ENCODE results near the gene DPEP1.

DPEP1 gene

DNA sequence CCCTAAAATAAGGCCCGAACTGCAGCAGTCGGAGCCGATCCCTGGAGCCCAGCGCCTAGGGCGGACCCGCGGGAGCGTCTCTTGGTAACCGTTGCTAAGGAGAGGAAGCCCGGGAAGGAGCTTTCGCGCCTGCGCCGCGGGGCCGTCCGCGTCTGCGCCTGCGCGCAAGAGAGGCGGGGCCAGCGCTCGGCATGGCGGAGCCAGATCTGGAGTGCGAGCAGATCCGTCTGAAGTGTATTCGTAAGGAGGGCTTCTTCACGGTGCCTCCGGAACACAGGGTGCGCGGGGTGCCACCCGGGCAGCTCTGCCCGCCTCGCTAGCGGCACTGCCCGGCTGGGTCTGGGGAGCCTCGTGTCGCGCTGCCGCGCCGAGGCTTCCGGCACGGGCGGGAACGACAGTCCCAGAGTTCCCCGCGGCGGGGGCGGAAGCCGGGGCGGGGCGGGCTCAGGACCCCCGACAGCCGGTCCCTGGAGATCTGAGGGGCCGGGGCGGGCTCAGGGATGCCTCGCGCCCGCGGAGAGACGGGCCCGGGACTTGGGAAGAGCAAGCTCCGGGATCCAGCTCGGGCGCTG is 73.2 kb downstream of the DPEP1 start, which contains the start of gene CDK10:
TSS of gene CDK10 (plus strand) at position 170 of the 572 bp plus-strand sequence. CDS start at position 192, 22 bp downstream.
- peak within 1 kb of the TSS; percentile 83 for H3K9ac ChIP-seq (ENCODE audit: low read length)
- H3K4me3 ChIP-seq (ENCODE audit: low read length), result peak within 1 kb of the TSS; percentile 75
- TF ChIP-seq, protein P1, sequence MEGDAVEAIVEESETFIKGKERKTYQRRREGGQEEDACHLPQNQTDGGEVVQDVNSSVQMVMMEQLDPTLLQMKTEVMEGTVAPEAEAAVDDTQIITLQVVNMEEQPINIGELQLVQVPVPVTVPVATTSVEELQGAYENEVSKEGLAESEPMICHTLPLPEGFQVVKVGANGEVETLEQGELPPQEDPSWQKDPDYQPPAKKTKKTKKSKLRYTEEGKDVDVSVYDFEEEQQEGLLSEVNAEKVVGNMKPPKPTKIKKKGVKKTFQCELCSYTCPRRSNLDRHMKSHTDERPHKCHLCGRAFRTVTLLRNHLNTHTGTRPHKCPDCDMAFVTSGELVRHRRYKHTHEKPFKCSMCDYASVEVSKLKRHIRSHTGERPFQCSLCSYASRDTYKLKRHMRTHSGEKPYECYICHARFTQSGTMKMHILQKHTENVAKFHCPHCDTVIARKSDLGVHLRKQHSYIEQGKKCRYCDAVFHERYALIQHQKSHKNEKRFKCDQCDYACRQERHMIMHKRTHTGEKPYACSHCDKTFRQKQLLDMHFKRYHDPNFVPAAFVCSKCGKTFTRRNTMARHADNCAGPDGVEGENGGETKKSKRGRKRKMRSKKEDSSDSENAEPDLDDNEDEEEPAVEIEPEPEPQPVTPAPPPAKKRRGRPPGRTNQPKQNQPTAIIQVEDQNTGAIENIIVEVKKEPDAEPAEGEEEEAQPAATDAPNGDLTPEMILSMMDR (IDR thresholded peaks at IDR 0.05; ENCODE audit: low read length), result no peak
- no peak for TF ChIP-seq EZH2phosphoT487 (IDR thresholded peaks at IDR 0.05; ENCODE audit: low read length)
- TF ChIP-seq EZH2 (optimal IDR thresholded peaks at IDR 0.05; ENCODE audit: low read depth, low read length), result no peak
- H3K27me3 ChIP-seq (replicated peaks; ENCODE audit: insufficient read depth, low read length), result no peaks in the 10 kb centered on the region
- H3K4me2 ChIP-seq (ENCODE audit: low read depth, low read length), result peak within 1 kb of the TSS; percentile 68
- H3K9me3 ChIP-seq (replicated peaks; ENCODE audit: insufficient read depth, low read length), result no peaks in the 10 kb centered on the region
- no peaks in the 10 kb centered on the region for H3K4me1 ChIP-seq (ENCODE audit: low read length)
- peak within 1 kb of the TSS; percentile 72 for H3K27ac ChIP-seq (ENCODE audit: low read length)
- no peaks in the 10 kb centered on the region for H4K20me1 ChIP-seq (ENCODE audit: insufficient read depth, low read length)
- H2AFZ ChIP-seq (ENCODE audit: low read length), result peak within 1 kb of the TSS; percentile 75
- DNase-seq, result peak; percentile 74
- H3K36me3 ChIP-seq (replicated peaks; ENCODE audit: insufficient read depth, low read length), result no peaks in the 10 kb centered on the region
- peaks cover 4% of the 10 kb centered on the region for H3K79me2 ChIP-seq (ENCODE audit: low read length)
- H3F3A ChIP-seq (ENCODE audit: insufficient read depth, low read length), result no peaks in the 10 kb centered on the region
- H3K9me2 ChIP-seq (replicated peaks; ENCODE audit: insufficient read depth, low read length), result no peaks in the 10 kb centered on the region

DNA sequence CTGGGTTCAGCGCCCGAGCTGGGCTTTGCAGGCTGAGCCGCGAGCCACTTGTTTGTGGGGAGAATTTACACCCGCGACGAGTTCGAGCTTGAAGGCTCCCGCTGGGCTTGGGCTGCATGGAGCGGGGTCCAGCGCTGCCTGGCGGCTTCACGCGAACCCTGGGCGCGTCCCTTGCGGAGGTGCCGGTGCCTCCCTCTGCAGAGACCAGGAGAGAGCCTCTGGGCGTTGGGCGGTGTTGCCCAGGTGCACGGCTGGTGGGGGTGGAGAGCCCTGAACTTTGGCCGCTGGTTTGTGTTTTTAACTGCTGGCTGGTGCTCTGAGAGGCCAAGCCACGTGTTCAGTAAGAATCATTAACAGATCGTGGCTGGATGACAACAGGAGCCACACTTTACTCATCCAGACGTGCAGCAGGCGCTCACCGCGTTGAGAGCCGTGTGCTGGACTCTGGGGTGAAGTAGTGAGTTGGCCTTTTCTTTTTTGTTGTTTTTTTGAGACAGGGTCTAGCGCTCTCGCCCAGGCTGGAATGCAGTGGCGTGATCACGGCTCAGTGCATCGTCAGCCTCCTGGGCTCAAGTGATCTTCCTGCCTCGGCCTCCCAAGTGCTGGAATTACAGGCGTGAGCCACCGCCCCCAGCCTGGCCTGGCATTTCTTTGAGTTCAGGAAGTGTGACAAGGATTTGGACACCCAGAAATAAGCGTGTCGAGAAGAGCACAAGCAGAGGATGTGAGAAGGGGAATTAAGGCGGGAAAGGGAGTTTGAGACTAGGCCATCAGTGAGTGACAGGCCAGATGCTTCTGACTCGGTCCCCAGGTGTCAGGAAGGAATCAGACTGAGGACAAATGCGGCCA is 73.9 kb downstream of the DPEP1 start:
- Histone ChIP-seq H3K27ac (ENCODE audit: low read length) (peak overlapping the region; percentile 72), H2AFZ (ENCODE audit: low read length) (0 out of 2 replicates have a peak overlapping the region, but pooled peaks have one; percentile 31), H3K4me1 (ENCODE audit: low read length) (no peaks in the 10 kb centered on the region), H3K36me3 (replicated peaks; ENCODE audit: insufficient read depth, low read length) (no peaks in the 10 kb centered on the region), H3K9ac (ENCODE audit: low read length) (peak overlapping the region; percentile 83), H3K4me2 (ENCODE audit: low read depth, low read length) (peak overlapping the region; percentile 68), H4K20me1 (ENCODE audit: insufficient read depth, low read length) (no peaks in the 10 kb centered on the region), H3K9me3 (replicated peaks; ENCODE audit: insufficient read depth, low read length) (no peaks in the 10 kb centered on the region), H3K27me3 (replicated peaks; ENCODE audit: insufficient read depth, low read length) (no peaks in the 10 kb centered on the region), H3K9me2 (replicated peaks; ENCODE audit: insufficient read depth, low read length) (no peaks in the 10 kb centered on the region), H3K79me2 (ENCODE audit: low read length) (peaks cover 4% of the 10 kb centered on the region), H3K4me3 (ENCODE audit: low read length) (peak overlapping the region; percentile 75), H3F3A (ENCODE audit: insufficient read depth, low read length) (no peaks in the 10 kb centered on the region)
- DNase-seq, result peak; percentile 45
- TF ChIP-seq EZH2 (optimal IDR thresholded peaks at IDR 0.05; ENCODE audit: low read depth, low read length), result no peak
- TF ChIP-seq, protein P1 (IDR thresholded peaks at IDR 0.05; ENCODE audit: low read length), result no peak
- TF ChIP-seq EZH2phosphoT487 (IDR thresholded peaks at IDR 0.05; ENCODE audit: low read length), result no peak

Measured in MM.1S (cell line).